ENCODE results near the gene CLIP2. TPM values are rescaled to one million over a fixed set of nuclear protein-coding genes. Genes with fewer than 3 reads are reported as not detected.

CLIP2 gene
- total RNA-seq, 1 experiment from 2014 or later = 21.6 TPM

DNA sequence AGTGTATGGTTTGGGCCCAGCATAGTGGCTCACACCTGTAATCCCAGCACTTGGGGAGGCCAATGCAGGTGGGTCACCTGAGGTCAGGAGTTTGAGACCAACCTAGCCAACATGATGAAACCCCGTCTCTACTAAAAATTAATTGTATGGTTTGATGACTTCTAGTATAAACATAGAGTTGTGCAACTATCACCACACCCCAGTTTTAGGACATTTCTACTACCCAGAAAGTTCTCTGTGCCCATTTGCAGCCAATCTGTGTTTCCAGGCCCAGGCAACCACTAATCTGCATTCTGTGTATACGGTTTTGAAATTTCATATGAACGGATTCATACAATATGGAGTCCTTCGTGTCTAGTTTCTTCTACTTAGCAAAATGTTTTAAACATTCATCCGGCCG is 20.0 kb downstream of the CLIP2 start:
- Histone ChIP-seq H4K8ac (replicated peaks; ENCODE audit: insufficient read length, low read depth, low read length) (no peak overlapping the region), H3K14ac (ENCODE audit: insufficient read depth, low read length) (no peak overlapping the region), H2BK12ac (ENCODE audit: insufficient read length, low read depth, low read length) (no peak overlapping the region), H3K79me1 (ENCODE audit: insufficient read depth, low read depth, low read length, poor library complexity, severe bottlenecking) (no peaks in the 10 kb centered on the region), H3K27me3 (ENCODE audit: insufficient read depth, low read length) (no peaks in the 10 kb centered on the region), H3K27ac (ENCODE audit: insufficient read length, low read depth, low read length) (no peak overlapping the region), H4K91ac (ENCODE audit: insufficient read length, low read depth, low read length) (no peak overlapping the region), H3K9ac (ENCODE audit: extremely low read depth, insufficient read length, low read length) (no peak overlapping the region), H3K9me3 (ENCODE audit: control insufficient read depth, low read depth, low read length) (no peaks in the 10 kb centered on the region), H4K20me1 (ENCODE audit: control insufficient read depth, insufficient read depth, insufficient read length) (no peaks in the 10 kb centered on the region), H2BK15ac (ENCODE audit: low read depth, low read length) (no peak overlapping the region), H3K18ac (ENCODE audit: insufficient read length, low read depth, low read length) (no peak overlapping the region), H2AFZ (ENCODE audit: low read length) (no peak overlapping the region), H3K4ac (ENCODE audit: low read depth, low read length) (no peak overlapping the region), H2BK20ac (ENCODE audit: low read depth, low read length, poor library complexity, severe bottlenecking) (no peak overlapping the region), H2BK5ac (ENCODE audit: insufficient read length, low read length) (no peak overlapping the region), H3K56ac (ENCODE audit: insufficient read length, low read depth, low read length) (no peak overlapping the region), H3K23me2 (ENCODE audit: insufficient read length, low read depth, low read length, poor library complexity, severe bottlenecking) (no peaks in the 10 kb centered on the region), H3K4me2 (ENCODE audit: insufficient read depth, insufficient read length, low read length) (no peak overlapping the region), H2AK5ac (ENCODE audit: insufficient read length, low read length) (no peak overlapping the region), H2BK120ac (ENCODE audit: low read depth, low read length, poor library complexity, severe bottlenecking) (no peak overlapping the region), H4K5ac (ENCODE audit: insufficient read length, low read depth, low read length) (no peak overlapping the region), H3T11ph (ENCODE audit: low read length) (no peak overlapping the region), H3K79me2 (ENCODE audit: insufficient read depth, low read length) (no peaks in the 10 kb centered on the region; the same call in 1 of the 2 replicates), H3K4me1 (ENCODE audit: insufficient read depth, low read length) (no peaks in the 10 kb centered on the region; the same call in 1 of the 2 replicates), H3K23ac (ENCODE audit: insufficient read length, low read depth, low read length) (no peak overlapping the region)
- no peak for DNase-seq
- TF ChIP-seq, protein P1, sequence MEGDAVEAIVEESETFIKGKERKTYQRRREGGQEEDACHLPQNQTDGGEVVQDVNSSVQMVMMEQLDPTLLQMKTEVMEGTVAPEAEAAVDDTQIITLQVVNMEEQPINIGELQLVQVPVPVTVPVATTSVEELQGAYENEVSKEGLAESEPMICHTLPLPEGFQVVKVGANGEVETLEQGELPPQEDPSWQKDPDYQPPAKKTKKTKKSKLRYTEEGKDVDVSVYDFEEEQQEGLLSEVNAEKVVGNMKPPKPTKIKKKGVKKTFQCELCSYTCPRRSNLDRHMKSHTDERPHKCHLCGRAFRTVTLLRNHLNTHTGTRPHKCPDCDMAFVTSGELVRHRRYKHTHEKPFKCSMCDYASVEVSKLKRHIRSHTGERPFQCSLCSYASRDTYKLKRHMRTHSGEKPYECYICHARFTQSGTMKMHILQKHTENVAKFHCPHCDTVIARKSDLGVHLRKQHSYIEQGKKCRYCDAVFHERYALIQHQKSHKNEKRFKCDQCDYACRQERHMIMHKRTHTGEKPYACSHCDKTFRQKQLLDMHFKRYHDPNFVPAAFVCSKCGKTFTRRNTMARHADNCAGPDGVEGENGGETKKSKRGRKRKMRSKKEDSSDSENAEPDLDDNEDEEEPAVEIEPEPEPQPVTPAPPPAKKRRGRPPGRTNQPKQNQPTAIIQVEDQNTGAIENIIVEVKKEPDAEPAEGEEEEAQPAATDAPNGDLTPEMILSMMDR (conservative IDR thresholded peaks at IDR 0.05) = no peak
- 0 out of 7 replicates have a peak overlapping the region, but pooled peaks of 1 of the 3 experiments have one; percentile 21 for H3K27ac Mint-ChIP-seq
- H3K36me3 Mint-ChIP-seq (ENCODE audit: insufficient read depth in 1 of 3, low read depth in 3 of 3) = peaks cover 0 to 3% (median 0%) of the 10 kb centered on the region in 3 experiments; a peak in 4 of 7 replicates
- no peaks in the 10 kb centered on the region for H3K9me3 Mint-ChIP-seq
- H3K27me3 Mint-ChIP-seq (ENCODE audit: low read depth) = no peaks in the 10 kb centered on the region
- H3K4me1 Mint-ChIP-seq = peaks cover 9 to 10% of the 10 kb centered on the region in 2 experiments; a peak in 3 of 4 replicates
- no peak overlapping the region for H3K4me3 Mint-ChIP-seq
- no CpG with 5 or more reads among the region's 6 CpGs for WGBS (ENCODE audit: extremely low coverage, insufficient read length, low lambda C conversion rate)

Measured in H9 (cell line).